Esophagus squamous epithelium (tissue), 4 donors: ENCODE data around the gene APOC1.

Experiments
- CTCF ChIP-seq, 6 experiments: fragments of 450-650 bp in 4 of 6; fragments of 200-600 bp in 2 of 6; sonication (generic) in 2 of 6; IDR thresholded peaks; one replicate each; pipeline ENCODE4 v1.5.1; 2016 to 2019; ENCODE audit warnings: antibody characterized with exemption in 6 of 6, mild to moderate bottlenecking in 4 of 6, moderate library complexity in 4 of 6
- POLR2A ChIP-seq, 4 donors: fragments of 450-650 bp; IDR thresholded peaks; one replicate each; pipeline ENCODE4 v1.6.1; 2017; ENCODE audit warnings: antibody characterized with exemption in 4 of 4, mild to moderate bottlenecking in 4 of 4, moderate library complexity in 3 of 4

DNA sequence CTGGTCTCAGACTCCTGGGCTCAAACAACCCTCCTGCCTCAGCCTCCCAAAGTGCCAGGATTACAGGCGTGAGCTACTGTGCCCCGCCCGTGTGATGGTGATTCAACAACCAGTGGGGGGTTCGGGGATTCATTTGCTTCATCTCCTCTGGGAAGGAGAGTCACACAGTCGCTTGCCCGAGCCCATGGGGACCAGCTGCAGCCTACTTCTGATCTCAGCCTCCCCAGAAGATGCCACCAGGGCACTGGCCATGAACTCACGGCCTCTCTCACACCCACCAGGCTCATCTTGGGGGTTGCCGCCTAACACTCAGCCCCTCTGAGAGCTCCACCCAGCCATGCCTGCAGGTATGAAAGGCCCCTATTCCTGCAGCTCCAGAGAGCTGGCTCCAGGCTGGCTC is 16.6 kb upstream of the APOC1 start:
- TF ChIP-seq CTCF (IDR thresholded peaks at IDR 0.05) (no peak), POLR2A (IDR thresholded peaks at IDR 0.05) (no peak)
